Ecto neural progenitor cell (in vitro differentiated cells): ENCODE measurements around the gene KIF13A.
"Not testable (repeated sequence)": the region's sequence is repeated elsewhere in the genome, so short reads cannot be mapped to it uniquely, and the experiment has no call there.

ENCODE experiments used
- DNase-seq: peaks from one replicate; pipeline ENCODE4 v3.0.0-alpha.2; 2018; ENCODE audit warnings: low spot score

Gene KIF13A

GRCh38 chr6:17968876-17969275 lies 18.6 kb downstream of the KIF13A start:
- no peak for DNase-seq

- DNase-seq: no peak
These were observed 19.5 kb downstream of the KIF13A start for GRCh38 chr6:17967668-17968518.

GRCh38 chr6:17966451-17966850 lies 21.0 kb downstream of the KIF13A start:
- DNase-seq: no peak

- DNase-seq: no peak
These were observed 22.0 kb downstream of the KIF13A start for GRCh38 chr6:17965397-17965796.

GRCh38 chr6:17964633-17965032 lies 22.8 kb downstream of the KIF13A start:
- no peak for DNase-seq

- DNase-seq: no peak
These were observed 24.9 kb downstream of the KIF13A start for GRCh38 chr6:17962436-17963031.

GRCh38 chr6:17959302-17959701 lies 28.1 kb downstream of the KIF13A start:
- DNase-seq: no peak

GRCh38 chr6:17957904-17958620 lies 29.4 kb downstream of the KIF13A start:
- DNase-seq: no peak

GRCh38 chr6:17957498-17957897 lies 29.9 kb downstream of the KIF13A start:
- no peak for DNase-seq

GRCh38 chr6:17957086-17957485 lies 30.3 kb downstream of the KIF13A start:
- no peak for DNase-seq

- no peak for DNase-seq
These were observed 37.3 kb downstream of the KIF13A start for GRCh38 chr6:17950095-17950494.

GRCh38 chr6:17949168-17949567 lies 38.3 kb downstream of the KIF13A start:
- no peak for DNase-seq

GRCh38 chr6:17948725-17949124 lies 38.7 kb downstream of the KIF13A start:
- DNase-seq: no peak

GRCh38 chr6:17947574-17947973 lies 39.9 kb downstream of the KIF13A start:
- not testable (repeated sequence) for DNase-seq

- DNase-seq: no peak
These were observed 41.9 kb downstream of the KIF13A start for GRCh38 chr6:17945575-17945974.

GRCh38 chr6:17945111-17945510 lies 42.3 kb downstream of the KIF13A start:
- DNase-seq: no peak

- DNase-seq: no peak
These were observed 46.1 kb downstream of the KIF13A start for GRCh38 chr6:17941318-17941717.

GRCh38 chr6:17940151-17940792 lies 47.2 kb downstream of the KIF13A start:
- DNase-seq: no peak

- no peak for DNase-seq
These were observed 48.5 kb downstream of the KIF13A start for GRCh38 chr6:17938901-17939300.

GRCh38 chr6:17935188-17936149 lies 52.0 kb downstream of the KIF13A start:
- DNase-seq: no peak

GRCh38 chr6:17933716-17934115 lies 53.7 kb downstream of the KIF13A start:
- no peak for DNase-seq
